Left lung (tissue), 10 donors: Measurements from ENCODE around the gene NAT14. TPM values are rescaled to one million over a fixed set of nuclear protein-coding genes. Genes with fewer than 3 reads are reported as not detected.

Experiments
- ATAC-seq: fragments of 200-7000 bp; cut with Tn5 transposase; one replicate; pipeline ENCODE4 v1.9.1; 2020; ENCODE audit warnings: moderate library complexity
- DNase-seq, 4 donors: peaks; one replicate each; pipeline ENCODE4 v3.0.0-alpha.2; 2013 to 2020
- H3K27ac ChIP-seq, 2 donors: fragments of 200-600 bp; sonication (generic) in 1 of 2; one replicate each; pipeline versions ENCODE4 v1.5.0 to v1.8.0; 2020 to 2021
- H3K27me3 ChIP-seq, 2 donors: fragments of 200-600 bp; sonication (generic) in 1 of 2; one replicate each; pipeline versions ENCODE4 v1.5.0 to v1.8.0; 2020 to 2021
- H3K36me3 ChIP-seq, 2 donors: fragments of 200-600 bp; sonication (generic) in 1 of 2; one replicate each; pipeline versions ENCODE4 v1.5.0 to v1.8.0; 2020 to 2021
- H3K4me1 ChIP-seq, 2 donors: fragments of 200-600 bp; one replicate each; pipeline ENCODE4 v1.8.0; 2021
- H3K4me3 ChIP-seq, 2 donors: fragments of 200-600 bp; sonication (generic) in 1 of 2; one replicate each; pipeline versions ENCODE4 v1.5.0 to v1.8.0; 2020 to 2021; ENCODE audit warnings: mild to moderate bottlenecking in 1 of 2
- H3K9me3 ChIP-seq, 2 donors: fragments of 200-600 bp; sonication (generic) in 1 of 2; one replicate each; pipeline versions ENCODE4 v1.5.0 to v1.8.0; 2020 to 2021
- CTCF ChIP-seq, 2 donors: fragments of 200-600 bp; sonication (generic) in 1 of 2; IDR thresholded peaks; one replicate each; pipeline versions ENCODE4 v1.5.0 to v1.8.0; 2021; ENCODE audit warnings: antibody characterized with exemption in 2 of 2
- intact Hi-C, 2 donors: fragments of 100-400 bp; cut with DNase I; formaldehyde crosslinking; loops; one replicate each; pipeline versions ENCODE4 v1.11.2 to v1.14.2; 2022
- polyA plus RNA-seq, 6 donors: library from polyadenylated mRNA; unstranded; fragments of 120-200 nt; gene quantifications; one replicate each; pipeline ENCODE4 v1.2.1, GENCODE V29; 2013; ENCODE audit not compliant: insufficient read length in 6 of 6
- total RNA-seq, 2 donors: library from RNA; stranded (reverse); fragmentation: NEBNext Ultra II Directional; extraction: Animal tissue kit (Norgen Biotek cat#: 25700); gene quantifications; one replicate each; pipeline ENCODE4 v1.2.1, GENCODE V29; 2021
- donor health status: DM: no; HTN: yes; CAD: no.
- donor health status: DM: no; HTN: no; CAD: no.

Gene NAT14
- total and polyA plus RNA-seq, 8 donors: 22.9 to 46.6 (median 38.2) TPM

- Histone ChIP-seq H3K4me3 (no peak overlapping the region), H3K27ac (no peak overlapping the region), H3K36me3 (no peaks in the 10 kb centered on the region), H3K27me3 (peaks cover 0 to 22% of the 10 kb centered on the region in 2 donors), H3K4me1 (no peaks in the 10 kb centered on the region), H3K9me3 (no peaks in the 10 kb centered on the region)
- no peak for TF ChIP-seq CTCF (IDR thresholded peaks at IDR 0.05)
- intact Hi-C loops: no loop called here
- no peak for ATAC-seq
- peak in 1 of 4 donors; percentile 59 for DNase-seq
Observed at GRCh38 chr19:55497763-55498162, 12.8 kb downstream of the NAT14 start.

GRCh38 chr19:55498246-55498840 is 13.4 kb downstream of the NAT14 start:
- no peak for DNase-seq
- H3K4me1 ChIP-seq: peaks cover 0 to 3% of the 10 kb centered on the region in 2 donors
- no peaks in the 10 kb centered on the region for H3K36me3 ChIP-seq
- no peak for TF ChIP-seq CTCF (IDR thresholded peaks at IDR 0.05)
- H3K9me3 ChIP-seq: no peaks in the 10 kb centered on the region
- no peak overlapping the region for H3K27ac ChIP-seq
- intact Hi-C loops: no loop called here
- no peak for ATAC-seq
- H3K4me3 ChIP-seq: no peak overlapping the region
- peaks cover 0 to 16% of the 10 kb centered on the region in 2 donors for H3K27me3 ChIP-seq

GRCh38 chr19:55500368-55500952 is 15.5 kb downstream of the NAT14 start:
- intact Hi-C loops: no loop called here
- no peak for TF ChIP-seq CTCF (IDR thresholded peaks at IDR 0.05)
- no peak overlapping the region for H3K27ac ChIP-seq

GRCh38 chr19:55502197-55502952 is 17.4 kb downstream of the NAT14 start:
- Histone ChIP-seq H3K4me3 (no peak overlapping the region), H3K27ac (no peak overlapping the region), H3K4me1 (peaks cover 4 to 12% of the 10 kb centered on the region in 2 donors), H3K36me3 (no peaks in the 10 kb centered on the region), H3K27me3 (no peaks in the 10 kb centered on the region), H3K9me3 (no peaks in the 10 kb centered on the region)
- no peak for TF ChIP-seq CTCF (IDR thresholded peaks at IDR 0.05)
- ATAC-seq: no peak
- DNase-seq: no peak
- intact Hi-C loops: no loop called here

More at GRCh38 chr19:55500368-55500952, 15.5 kb downstream of the NAT14 start:
- Histone ChIP-seq H3K4me1 (peaks cover 4 to 12% of the 10 kb centered on the region in 2 donors), H3K27me3 (no peaks in the 10 kb centered on the region), H3K36me3 (no peaks in the 10 kb centered on the region), H3K9me3 (no peaks in the 10 kb centered on the region), H3K4me3 (no peak overlapping the region)
- ATAC-seq: no peak
- peak in 1 of 4 donors; percentile 51 for DNase-seq

- Histone ChIP-seq H3K4me3 (no peak overlapping the region), H3K4me1 (peaks cover 4 to 12% of the 10 kb centered on the region in 2 donors), H3K36me3 (no peaks in the 10 kb centered on the region), H3K9me3 (no peaks in the 10 kb centered on the region), H3K27me3 (no peaks in the 10 kb centered on the region), H3K27ac (no peak overlapping the region)
- DNase-seq: no peak
- no peak for ATAC-seq
- TF ChIP-seq CTCF (IDR thresholded peaks at IDR 0.05): no peak
- intact Hi-C loops: no loop called here
Observed at GRCh38 chr19:55503157-55503501, 18.1 kb downstream of the NAT14 start.
